ENCODE measurements around the gene RNF103.
"Not testable (repeated sequence)": the region's sequence is repeated elsewhere in the genome, so short reads cannot be mapped to it uniquely, and the experiment has no call there.

Gene RNF103

GRCh38 chr2:86625096-86625495 lies 1.4 kb upstream of the RNF103 start:
- FAIRE-seq (no peak), DNase-seq (ENCODE audit: low spot score) (no peak)

DNA sequence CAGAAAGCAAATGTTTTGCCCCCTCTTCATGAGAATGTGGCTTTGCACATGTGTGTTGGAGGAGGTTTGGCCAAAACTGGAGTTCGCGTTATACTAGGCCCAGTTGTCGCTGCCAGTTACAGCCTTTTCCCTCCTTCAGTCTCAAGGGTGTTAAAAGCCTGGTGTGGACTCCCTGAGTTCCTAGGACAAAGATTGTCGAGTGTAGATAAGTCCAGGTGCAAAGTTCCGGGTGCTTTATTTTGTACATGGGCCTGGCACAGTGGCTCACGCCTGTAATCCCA lies 542 bp upstream of the RNF103 start:
- FAIRE-seq (no peak), DNase-seq (ENCODE audit: low spot score) (no peak)

GRCh38 chr2:86623043-86623493 lies 597 bp downstream of the RNF103 start:
- no peak for FAIRE-seq
- DNase-seq (ENCODE audit: low spot score), result no peak

DNA sequence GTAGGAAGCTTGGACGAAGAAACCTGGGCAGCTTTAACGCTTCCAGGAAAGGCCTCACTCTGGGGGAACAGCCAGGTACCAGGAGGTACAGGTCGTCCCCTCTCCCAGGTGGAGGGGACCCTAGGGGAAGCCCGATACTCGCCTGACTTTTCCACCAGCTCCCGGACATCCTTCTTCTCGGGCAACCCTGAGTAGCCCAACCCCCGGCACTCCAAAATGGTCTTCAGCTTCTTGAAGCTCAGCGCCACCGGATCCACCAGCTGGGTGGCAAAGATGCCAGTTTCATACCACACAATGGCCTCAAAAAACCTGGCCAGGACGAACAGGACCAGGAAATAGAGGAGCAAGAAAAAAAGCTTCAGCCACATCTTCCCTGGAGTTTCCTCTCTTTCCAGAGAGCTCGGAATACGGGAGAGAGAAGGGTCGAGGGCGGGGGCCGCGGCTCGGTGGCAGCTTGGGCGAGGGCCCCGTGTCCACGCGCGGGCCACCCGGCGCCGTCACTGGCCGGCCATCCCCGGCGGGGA lies 1.1 kb downstream of the RNF103 start:
- FAIRE-seq (no peak), DNase-seq (ENCODE audit: low spot score) (no peak)

DNA sequence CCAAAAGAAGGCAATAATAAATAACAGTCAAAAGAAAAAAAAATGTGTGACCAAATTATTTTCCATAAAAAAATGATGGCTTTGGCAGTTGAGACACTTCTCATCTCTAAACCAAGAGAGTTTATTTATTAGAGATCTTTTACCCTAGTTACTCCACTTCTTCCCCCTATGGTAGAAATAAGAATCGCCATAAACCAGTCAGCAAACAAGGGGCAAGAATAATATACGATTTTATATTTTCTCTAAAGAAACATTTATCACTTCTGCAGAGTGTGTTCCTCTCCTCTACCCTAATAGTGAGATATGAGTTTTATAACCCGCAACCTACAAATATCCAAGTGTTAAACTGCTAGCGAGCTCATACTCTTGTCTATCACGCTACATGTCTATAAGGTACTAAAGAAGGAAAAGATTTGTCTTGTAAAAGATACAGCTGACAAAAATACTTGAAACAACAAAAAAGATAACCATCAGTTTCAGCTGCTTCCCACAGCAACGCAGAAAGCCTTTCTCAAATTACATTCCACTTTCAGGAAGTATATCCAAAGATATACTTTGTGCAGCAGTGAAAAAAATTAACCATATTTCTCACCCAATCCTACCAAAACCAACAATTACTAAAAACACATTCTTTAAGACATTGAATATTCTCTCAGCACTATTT lies 2.3 kb downstream of the RNF103 start:
- FAIRE-seq, result no peak
- no peak for DNase-seq (ENCODE audit: low spot score)

- DNase-seq (ENCODE audit: low spot score) (no peak), FAIRE-seq (no peak)
Measured at GRCh38 chr2:86617738-86618137, 5.9 kb downstream of the RNF103 start.

GRCh38 chr2:86617153-86617552 lies 6.5 kb downstream of the RNF103 start:
- FAIRE-seq, result no peak
- no peak for DNase-seq (ENCODE audit: low spot score)

DNA sequence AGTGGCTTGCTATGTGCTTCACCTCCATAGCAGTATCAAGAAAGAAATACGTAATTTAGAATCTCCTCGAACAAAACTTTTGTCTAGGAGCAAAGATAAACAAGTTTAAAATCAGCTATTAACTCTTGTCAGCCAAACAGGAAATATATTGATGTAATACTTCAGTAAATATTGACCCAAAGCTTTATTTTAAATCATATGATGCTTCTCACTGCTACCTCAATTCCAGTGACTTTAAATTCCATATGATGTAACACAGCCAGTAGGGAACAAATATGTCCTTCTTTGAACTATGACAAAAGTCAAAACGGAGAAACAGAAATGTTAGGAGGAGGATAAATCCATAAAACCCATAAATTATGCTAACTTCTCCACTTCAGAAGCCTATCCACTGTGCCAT lies 7.2 kb downstream of the RNF103 start:
- DNase-seq (ENCODE audit: low spot score) (no peak), FAIRE-seq (no peak)

GRCh38 chr2:86615596-86615995 lies 8.1 kb downstream of the RNF103 start:
- DNase-seq (ENCODE audit: low spot score), result no peak
- no peak for FAIRE-seq

GRCh38 chr2:86613515-86613914 lies 10.2 kb downstream of the RNF103 start:
- FAIRE-seq (no peak), DNase-seq (ENCODE audit: low spot score) (no peak)

- DNase-seq (ENCODE audit: low spot score) (no peak), FAIRE-seq (no peak)
Measured at GRCh38 chr2:86610871-86611270, 12.8 kb downstream of the RNF103 start.

DNA sequence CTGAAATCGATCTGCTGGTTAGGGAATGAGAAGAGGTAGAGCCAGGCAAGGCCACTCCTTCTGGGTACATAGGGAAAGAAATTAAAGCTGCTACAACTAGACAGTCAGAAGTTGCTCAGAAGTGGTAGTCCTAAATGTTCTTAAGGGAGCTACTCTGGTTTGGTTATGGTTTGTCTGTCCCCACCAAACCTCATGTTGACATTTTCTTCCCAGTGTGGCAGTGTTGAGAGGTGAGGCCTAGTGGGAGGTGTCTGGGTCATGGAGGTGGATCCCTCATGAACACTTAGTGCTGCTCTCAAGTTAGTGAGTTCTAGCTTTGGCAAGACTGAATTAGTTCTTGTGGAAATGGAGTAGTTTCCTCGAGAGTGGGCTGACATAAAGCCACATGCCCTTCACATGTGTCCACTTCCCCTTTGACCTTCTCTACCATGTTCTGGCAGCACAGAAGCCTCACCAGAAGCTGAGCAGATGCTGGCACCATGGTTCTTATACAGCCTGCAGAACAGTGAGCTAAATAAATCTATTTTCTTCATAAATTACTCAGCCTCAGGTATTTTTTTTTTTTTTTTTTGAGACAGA lies 14.7 kb downstream of the RNF103 start:
- DNase-seq (ENCODE audit: low spot score) (no peak), FAIRE-seq (no peak)

GRCh38 chr2:86603905-86604304 lies 19.8 kb downstream of the RNF103 start:
- FAIRE-seq (no peak), DNase-seq (ENCODE audit: low spot score) (no peak)

- no peak for FAIRE-seq
- DNase-seq (ENCODE audit: low spot score), result no peak
Measured at GRCh38 chr2:86598966-86599365, 24.7 kb downstream of the RNF103 start.

GRCh38 chr2:86596118-86596517 lies 27.5 kb downstream of the RNF103 start:
- DNase-seq (ENCODE audit: low spot score) (no peak), FAIRE-seq (no peak)

- DNase-seq (ENCODE audit: low spot score) (no peak), FAIRE-seq (no peak)
Measured at GRCh38 chr2:86593266-86593665, 30.4 kb downstream of the RNF103 start.

DNA sequence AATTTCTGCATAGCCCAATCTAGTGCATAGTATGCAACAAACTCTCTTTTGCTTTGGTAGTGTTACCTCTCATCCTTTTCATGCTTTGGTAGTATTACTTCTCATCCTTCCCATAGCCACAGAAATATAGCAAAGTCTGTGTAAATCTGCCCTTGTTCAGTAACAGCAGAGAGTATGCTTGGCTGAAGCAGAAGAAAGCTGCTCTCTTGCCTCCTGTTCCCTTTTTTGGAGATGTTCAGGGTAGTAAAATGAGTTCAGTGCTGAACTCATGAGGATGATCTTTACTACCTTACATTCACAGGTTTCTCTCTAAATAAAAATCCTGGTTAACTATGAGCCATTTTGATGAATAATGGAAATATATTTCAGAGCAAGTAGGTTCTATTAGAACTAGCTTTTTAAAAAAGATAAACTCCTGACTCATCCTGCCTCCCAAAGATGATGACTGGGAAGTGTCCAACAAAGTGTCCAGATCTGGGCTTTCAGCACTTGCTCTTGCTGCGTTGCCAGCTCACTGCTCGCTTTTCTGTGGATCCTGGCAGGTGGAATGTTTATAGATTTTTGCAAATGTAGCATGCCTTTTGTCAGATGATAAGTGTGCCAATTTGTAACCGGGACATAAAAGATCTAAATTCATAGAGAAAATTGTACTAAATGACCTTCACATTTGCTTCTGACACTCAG lies 31.0 kb downstream of the RNF103 start:
- DNase-seq (ENCODE audit: low spot score) (no peak), FAIRE-seq (no peak)

- not testable (repeated sequence) for FAIRE-seq; DNase-seq (ENCODE audit: low spot score)
Measured at GRCh38 chr2:86589701-86590100, 34.0 kb downstream of the RNF103 start.

DNA sequence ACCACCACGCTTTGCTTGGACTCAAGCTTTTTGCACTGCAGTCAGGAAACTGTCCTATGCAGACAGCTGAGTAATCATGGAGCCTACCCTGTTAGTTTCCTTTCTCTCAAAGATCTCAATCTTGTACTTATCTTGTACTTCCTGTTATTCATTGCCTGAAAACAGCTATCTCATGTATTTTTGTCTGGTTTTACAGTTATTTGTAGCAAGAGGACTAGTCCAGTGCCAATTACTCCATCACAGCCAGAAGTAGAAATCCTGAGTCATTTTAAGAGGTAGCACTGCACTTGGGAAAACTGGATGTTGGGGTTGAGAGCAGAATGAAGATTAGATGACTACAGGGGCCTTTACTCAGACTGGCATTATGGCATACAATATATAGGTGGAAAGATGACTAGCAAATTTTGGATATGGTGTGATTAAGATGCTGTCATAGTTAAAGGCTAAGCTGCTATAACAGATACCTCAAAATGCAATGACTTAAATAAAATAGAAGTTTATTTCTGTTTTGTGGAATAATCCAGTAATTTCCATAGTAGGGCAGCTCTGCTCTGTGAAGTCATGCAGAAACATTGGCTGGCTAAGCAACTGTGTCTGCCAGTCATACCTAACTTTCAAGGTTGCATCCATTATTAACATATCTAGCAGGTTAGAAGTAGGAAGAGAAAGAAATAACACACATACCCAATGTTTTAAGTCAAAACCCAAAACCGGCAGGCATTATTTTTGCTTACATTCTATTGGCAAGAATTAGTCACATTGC lies 39.3 kb downstream of the RNF103 start:
- DNase-seq (ENCODE audit: low spot score) (no peak), FAIRE-seq (no peak)

GRCh38 chr2:86580560-86580959 lies 43.1 kb downstream of the RNF103 start:
- no peak for FAIRE-seq

GRCh38 chr2:86577817-86578456 lies 45.7 kb downstream of the RNF103 start:
- FAIRE-seq, result no peak
- no peak for DNase-seq (ENCODE audit: low spot score)

More at GRCh38 chr2:86580560-86580959, 43.1 kb downstream of the RNF103 start:
- DNase-seq (ENCODE audit: low spot score), result no peak

- FAIRE-seq (no peak), DNase-seq (ENCODE audit: low spot score) (no peak)
Measured at GRCh38 chr2:86570059-86570458, 53.6 kb downstream of the RNF103 start.

Data from RCC 7860 (cell line).